A549 (cell line): ENCODE results near the gene MRPL57. TPM values are rescaled to one million over a fixed set of nuclear protein-coding genes. Genes with fewer than 3 reads are reported as not detected.
"Not testable (repeated sequence)": the region's sequence is repeated elsewhere in the genome, so short reads cannot be mapped to it uniquely, and the experiment has no call there.

Experiments
- ATAC-seq, 2 experiments: fragments of 200-7000 bp in 1 of 2; fragments of >200 bp in 1 of 2; cut with Nextera tagmentation in 1 of 2; cut with Tn5 transposase in 1 of 2; 3 replicates each; pipeline versions ENCODE4 v1.8.0 to v1.9.1; 2018 to 2020; ENCODE audit warnings: mild to moderate bottlenecking in 1 of 2, moderate library complexity in 1 of 2
- CTCF ChIA-PET: fragments of 300-600 bp; sonication (Branson Sonifier 250); formaldehyde crosslinking; extraction: SDS; loops from one replicate; lab custom pipeline; 2021; ENCODE audit warnings: antibody characterized with exemption, inconsistent platforms; lab: Yijun Ruan, JAX
- POLR2A ChIA-PET: fragments of 350-600 bp; formaldehyde crosslinking; extraction: SDS; loops from one replicate; lab custom pipeline; 2021; ENCODE audit warnings: antibody characterized with exemption, inconsistent platforms; lab: Yijun Ruan, JAX
- DNase-seq, 2 experiments: peaks; one replicate each; pipeline versions ENCODE4 v3.0.0 to v3.0.0-alpha.2; 2011 to 2016; ENCODE audit warnings: low read depth in 1 of 2, low spot score in 1 of 2
- FAIRE-seq: peaks from 2 replicates; lab custom pipeline; 2011; peaks lifted over from hg19 to GRCh38; lab: Jason Lieb, UNC
- H3K27ac ChIP-seq, 2 experiments: fragments of >200 bp; sonication (Bioruptor Twin); formaldehyde crosslinking; 3 replicates each; pipeline ENCODE4 v1.5.1; 2016 to 2017
- H3K4me1 ChIP-seq: fragments of >200 bp; sonication (Bioruptor Twin); formaldehyde crosslinking; 3 replicates; pipeline ENCODE4 v1.6.1; 2016
- H3K4me2 ChIP-seq: fragments of >200 bp; sonication (Bioruptor Twin); formaldehyde crosslinking; 3 replicates; pipeline ENCODE4 v1.6.1; 2016
- H3K4me3 ChIP-seq: fragments of >200 bp; sonication (Bioruptor Twin); formaldehyde crosslinking; 3 replicates; pipeline ENCODE4 v1.5.1; 2016
- H3K9me3 ChIP-seq: fragments of >200 bp; sonication (Bioruptor Twin); formaldehyde crosslinking; 3 replicates; pipeline ENCODE4 v1.6.1; 2016
- BHLHE40 ChIP-seq: IDR thresholded peaks from 2 replicates; pipeline ENCODE4 v1.6.1; 2012; ENCODE audit warnings: low read depth, low read length, inconsistent platforms
- CBX8 ChIP-seq: fragments of 200-600 bp; sonication (generic); IDR thresholded peaks from 2 replicates; pipeline ENCODE4 v1.6.1; 2016
- CEBPB ChIP-seq, 2 experiments: fragments of >200 bp in 1 of 2; sonication (Bioruptor Twin) in 1 of 2; formaldehyde crosslinking in 1 of 2; IDR thresholded peaks; 2 replicates each; pipeline ENCODE4 v1.6.1; 2012 to 2016
- ELK1 ChIP-seq: fragments of 150-350 bp; IDR thresholded peaks from 2 replicates; pipeline ENCODE4 v1.6.1; 2014; ENCODE audit warnings: low read depth, mild to moderate bottlenecking, low read length
- ESRRA ChIP-seq: fragments of 150-350 bp; IDR thresholded peaks from 2 replicates; pipeline ENCODE4 v1.6.1; 2014; ENCODE audit warnings: mild to moderate bottlenecking, low read length, borderline replicate concordance
- HEYL ChIP-seq: fragments of 250-450 bp; sonication (Bioruptor Pico); IDR thresholded peaks from 2 replicates; pipeline ENCODE4 v1.8.0; 2021; ENCODE audit warnings: mild to moderate bottlenecking, moderate library complexity
- HOXA7 ChIP-seq: fragments of 250-450 bp; sonication (Bioruptor Pico); IDR thresholded peaks from 2 replicates; pipeline ENCODE4 v1.5.0; 2020; ENCODE audit warnings: mild to moderate bottlenecking, moderate library complexity
- JUN ChIP-seq, 2 experiments: fragments of >200 bp; sonication (Bioruptor Twin); formaldehyde crosslinking; IDR thresholded peaks; 2 replicates in 1 of 2; 3 replicates in 1 of 2; pipeline ENCODE4 v1.6.1; 2016 to 2017
- JUNB ChIP-seq: fragments of >200 bp; sonication (Bioruptor Twin); formaldehyde crosslinking; IDR thresholded peaks from 2 replicates; pipeline ENCODE4 v1.6.1; 2016
- MAZ ChIP-seq: fragments of 150-350 bp; IDR thresholded peaks from 2 replicates; pipeline ENCODE4 v1.6.1; 2014; ENCODE audit warnings: antibody characterized with exemption, low read depth, low read length, borderline replicate concordance
- NFE2L2 ChIP-seq: fragments of 150-350 bp; conservative IDR thresholded peaks from 2 replicates; pipeline ENCODE4 v1.6.1; 2014; ENCODE audit warnings: low read length
- NPAS2 ChIP-seq: fragments of 250-450 bp; sonication (Bioruptor Pico); IDR thresholded peaks from 2 replicates; pipeline ENCODE4 v1.8.0; 2022; ENCODE audit warnings: mild to moderate bottlenecking, moderate library complexity, borderline replicate concordance
- NR3C1 ChIP-seq: fragments of >200 bp; sonication (Bioruptor Twin); formaldehyde crosslinking; IDR thresholded peaks from 3 replicates; pipeline ENCODE4 v1.6.1; 2017
- POLR2A ChIP-seq: IDR thresholded peaks from 2 replicates; pipeline ENCODE4 v1.6.1; 2012; ENCODE audit warnings: mild to moderate bottlenecking, low read length
- SMC3 ChIP-seq: fragments of >200 bp; sonication (Bioruptor Twin); formaldehyde crosslinking; IDR thresholded peaks from 3 replicates; pipeline ENCODE4 v1.6.1; 2018; ENCODE audit warnings: inconsistent platforms
- SREBF2 ChIP-seq: fragments of 450-650 bp; IDR thresholded peaks from 2 replicates; pipeline ENCODE4 v1.6.1; 2014; ENCODE audit warnings: mild to moderate bottlenecking, moderate library complexity
- TFCP2L1 ChIP-seq: fragments of 250-450 bp; sonication (Bioruptor Pico); IDR thresholded peaks from 2 replicates; pipeline ENCODE4 v1.5.0; 2021; ENCODE audit warnings: mild to moderate bottlenecking
- TP53 ChIP-seq: fragments of 250-450 bp; sonication (Bioruptor Pico); IDR thresholded peaks from 2 replicates; pipeline ENCODE4 v1.5.0; 2021; ENCODE audit warnings: mild to moderate bottlenecking, moderate library complexity
- ZC3H11A ChIP-seq: fragments of 450-650 bp; IDR thresholded peaks from 2 replicates; pipeline ENCODE4 v1.6.1; 2014; ENCODE audit warnings: antibody characterized with exemption, mild to moderate bottlenecking
- WGBS: methylation state at CpG from one replicate; pipeline ENCODE4 v1.1.6; 2017; ENCODE audit errors: missing lambda C conversion rate; 5-methylcytosine and 5-hydroxymethylcytosine counted together
- polyA plus RNA-seq, 4 experiments: library from polyadenylated mRNA; depleted of rRNA in 3 of 4; stranded (reverse); fragments of >200 nt; fragmentation: RNase III in 1 of 4; extraction: RNeasy Plus Mini Kit Qiagen cat#74134 plus additional on column Dnase treatment in 1 of 4; gene quantifications; 2 replicates in 3 of 4; 3 replicates in 1 of 4; pipeline ENCODE4 v1.2.3, GENCODE V29; 2011 to 2017
- TF ChIP-seq, protein P1 (sequence below): fragments of 250-450 bp; sonication (Bioruptor Pico); IDR thresholded peaks from 2 replicates; pipeline ENCODE4 v1.5.0; 2020; ENCODE audit warnings: low read depth, mild to moderate bottlenecking, moderate library complexity

The MRPL57 gene
- polyA plus RNA-seq, 2 of the 4 experiments (the other 2 are of a cell fraction): 21.3 to 23.0 TPM

DNA sequence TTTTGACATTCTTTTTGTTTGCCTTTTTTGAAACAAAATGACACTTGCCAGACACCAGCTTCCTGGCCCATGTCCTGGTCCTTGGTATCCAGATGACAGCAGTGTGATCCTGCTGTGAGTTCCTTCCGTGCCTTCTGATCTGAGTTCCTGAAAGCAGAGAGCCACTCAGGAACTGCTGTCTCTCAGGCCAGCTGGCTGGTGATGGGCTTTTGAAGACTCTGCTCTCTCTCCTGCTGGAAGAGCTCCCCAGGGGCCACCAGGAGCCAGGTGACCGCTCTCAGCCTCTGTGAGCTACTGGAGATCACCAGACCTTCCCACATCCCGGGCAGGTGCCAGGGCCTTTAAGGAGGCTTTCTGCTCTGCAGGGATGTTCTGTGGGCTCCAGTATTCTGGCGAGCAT, 21.9 kb downstream of the MRPL57 start:
- CTCF ChIA-PET, H3K27ac ChIP-seq, H3K4me3 ChIP-seq, H3K9me3 ChIP-seq, DNase-seq, H3K4me2 ChIP-seq, ATAC-seq, H3K4me1 ChIP-seq, FAIRE-seq: not testable (repeated sequence)
- POLR2A ChIA-PET: interaction anchor here (1.0 kb wide), 1 partner anchor 22 kb away, joined by 3 read pairs; the partner anchor contains the start of genes MRPL57 and SKA3
- 56% methylated on average over 1 of the region's 4 CpGs for WGBS

- H3K4me3 ChIP-seq, H3K9me3 ChIP-seq, ATAC-seq, H3K4me2 ChIP-seq, FAIRE-seq, H3K4me1 ChIP-seq, DNase-seq, H3K27ac ChIP-seq, POLR2A ChIA-PET: not testable (repeated sequence)
- CTCF ChIA-PET: interaction anchor here (0.6 kb wide), 1 partner anchor 48 kb away, joined by 3 read pairs; no protein-coding TSS in a partner anchor
Observed at GRCh38 chr13:21201456-21202190, 25.2 kb downstream of the MRPL57 start.

DNA sequence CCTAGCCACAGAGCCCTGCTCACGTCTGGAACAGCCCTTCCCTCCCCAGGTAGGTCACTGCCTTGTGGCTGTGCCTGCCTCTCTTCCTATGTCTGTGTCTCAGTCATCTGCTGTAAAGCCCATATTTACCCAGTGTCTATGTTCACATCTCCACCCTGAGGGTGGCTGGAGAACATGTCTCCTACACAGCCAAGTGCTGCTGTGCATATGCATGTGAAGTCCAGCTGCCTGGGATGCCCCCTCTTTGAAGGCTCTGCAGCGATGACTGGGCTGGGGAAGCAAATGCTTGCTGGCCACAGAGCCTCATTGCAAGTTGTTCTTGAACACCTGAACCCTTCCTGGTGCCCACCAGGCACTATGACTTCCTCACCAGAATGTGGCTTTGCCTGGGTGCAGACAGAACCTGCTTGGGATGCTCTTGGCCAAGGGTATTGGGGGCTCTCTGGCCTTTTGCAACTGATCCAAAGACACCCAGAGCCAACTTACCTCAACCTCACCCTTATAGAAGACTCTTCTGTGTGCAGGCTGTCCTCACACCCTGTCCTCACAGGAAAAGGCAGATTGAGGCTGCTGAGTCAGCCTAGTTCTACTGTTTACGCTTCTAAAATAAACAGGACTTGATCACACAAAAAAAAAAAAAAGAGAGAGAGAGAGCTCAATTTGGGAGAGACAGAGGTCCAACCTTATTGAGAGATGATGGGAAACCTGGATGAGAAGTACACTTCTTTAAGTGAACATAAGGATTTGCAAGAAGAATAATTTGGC, 26.5 kb downstream of the MRPL57 start:
- no peak overlapping the region for H3K4me2 ChIP-seq
- FAIRE-seq: no peak
- no peak overlapping the region for H3K4me3 ChIP-seq
- H3K9me3 ChIP-seq: no peaks in the 10 kb centered on the region
- TF ChIP-seq ELK1 (no peak), NFE2L2 (no peak), TFCP2L1 (CRISPR knock-in tag) (no peak)
- no peak for ATAC-seq
- H3K4me1 ChIP-seq: no peaks in the 10 kb centered on the region
- DNase-seq: no peak
- ChIA-PET CTCF (no interaction called here), POLR2A (no interaction called here)
- WGBS: 5% methylated on average over 2 of the region's 3 CpGs
- no peak overlapping the region for H3K27ac ChIP-seq

DNA sequence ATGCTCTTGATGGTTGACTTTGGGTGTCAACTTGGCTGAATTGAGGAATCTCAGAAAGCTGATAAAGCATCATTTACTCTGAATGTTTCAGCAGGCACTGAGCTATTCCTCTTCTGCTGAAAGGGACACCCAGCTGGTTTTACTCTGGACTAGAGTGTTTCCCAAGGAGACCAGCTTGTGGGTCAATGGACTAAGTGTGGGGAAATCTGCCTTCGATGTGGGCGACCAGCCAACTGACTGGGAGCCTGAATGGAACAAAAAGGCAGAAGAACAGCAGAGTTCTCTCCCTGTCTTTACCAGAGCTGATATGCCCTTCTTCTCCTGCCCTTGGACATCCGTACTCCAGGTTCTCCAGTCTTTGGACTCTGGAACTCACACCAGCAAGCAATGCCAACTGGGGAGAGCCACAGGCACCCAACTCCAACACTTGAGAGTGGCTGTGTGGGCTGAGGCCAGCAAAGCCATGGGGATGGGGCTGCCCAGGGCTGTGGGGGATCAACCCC, 32.2 kb downstream of the MRPL57 start:
- FAIRE-seq: no peak
- no peak overlapping the region for H3K4me3 ChIP-seq
- no peaks in the 10 kb centered on the region for H3K4me1 ChIP-seq
- DNase-seq: no peak
- CTCF ChIA-PET: interaction anchor here (1.3 kb wide), 1 partner anchor 12 kb away, joined by 5 read pairs; no protein-coding TSS in a partner anchor
- WGBS: 85% methylated on average over 3 of the region's 3 CpGs
- POLR2A ChIA-PET: interaction anchor here (0.6 kb wide), 1 partner anchor 272 kb away, joined by 6 read pairs; no protein-coding TSS in a partner anchor
- H3K27ac ChIP-seq: no peak overlapping the region
- TF ChIP-seq NR3C1 (no peak), JUN (IDR thresholded peaks at IDR 0.05) (no peak), HOXA7 (CRISPR knock-in tag) (no peak), CEBPB (IDR thresholded peaks at IDR 0.05) (no peak), CBX8 (no peak), ESRRA (no peak), SREBF2 (no peak), BHLHE40 (no peak), HEYL (CRISPR knock-in tag) (no peak), MAZ (no peak), JUNB (no peak), ZC3H11A (no peak), NPAS2 (CRISPR knock-in tag) (no peak), SMC3 (no peak), POLR2A (no peak), TP53 (CRISPR knock-in tag) (no peak)
- TF ChIP-seq, protein P1, sequence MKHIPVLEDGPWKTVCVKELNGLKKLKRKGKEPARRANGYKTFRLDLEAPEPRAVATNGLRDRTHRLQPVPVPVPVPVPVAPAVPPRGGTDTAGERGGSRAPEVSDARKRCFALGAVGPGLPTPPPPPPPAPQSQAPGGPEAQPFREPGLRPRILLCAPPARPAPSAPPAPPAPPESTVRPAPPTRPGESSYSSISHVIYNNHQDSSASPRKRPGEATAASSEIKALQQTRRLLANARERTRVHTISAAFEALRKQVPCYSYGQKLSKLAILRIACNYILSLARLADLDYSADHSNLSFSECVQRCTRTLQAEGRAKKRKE (CRISPR knock-in tag): no peak
- H3K9me3 ChIP-seq: no peaks in the 10 kb centered on the region; the same call in 2 of the 3 replicates
- no peak overlapping the region for H3K4me2 ChIP-seq
- no peak for ATAC-seq
